Ovary (tissue), 9 donors: Measurements from ENCODE around the gene TLR8. TPM values are rescaled to one million over a fixed set of nuclear protein-coding genes. Genes with fewer than 3 reads are reported as not detected.

Experiments used
- DNase-seq, 5 donors: peaks; one replicate each; pipeline ENCODE4 v3.0.0-alpha.2; 2019 to 2020
- H3K27ac ChIP-seq, 2 donors: fragments of 200-600 bp; one replicate each; pipeline versions ENCODE4 v1.5.1 to v1.8.0; 2019 to 2022
- H3K27me3 ChIP-seq: fragments of 200-600 bp; one replicate; pipeline ENCODE4 v1.8.0; 2022
- H3K36me3 ChIP-seq: fragments of 200-600 bp; sonication (generic); one replicate; pipeline ENCODE4 v1.5.1; 2019
- H3K4me1 ChIP-seq: one replicate; pipeline ENCODE4 v1.8.1; 2013; ENCODE audit warnings: mild to moderate bottlenecking, moderate library complexity; ENCODE audit not compliant: insufficient read depth
- H3K4me3 ChIP-seq: fragments of 200-600 bp; sonication (generic); one replicate; pipeline ENCODE4 v1.5.1; 2017
- H3K9me3 ChIP-seq, 2 donors: fragments of 200-600 bp in 1 of 2; sonication (generic) in 1 of 2; one replicate each; pipeline versions ENCODE4 v1.5.1 to v1.8.1; 2013 to 2019; ENCODE audit warnings: mild to moderate bottlenecking in 1 of 2, moderate library complexity in 1 of 2
- CTCF ChIP-seq, 3 donors: fragments of 450-650 bp in 2 of 3; fragments of 200-600 bp in 1 of 3; IDR thresholded peaks; one replicate each; pipeline versions ENCODE4 v1.5.1 to v1.8.0; 2016 to 2022; ENCODE audit warnings: antibody characterized with exemption in 3 of 3, mild to moderate bottlenecking in 1 of 3
- EP300 ChIP-seq: sonication (generic); formaldehyde crosslinking; IDR thresholded peaks from one replicate; pipeline ENCODE4 v1.6.1; 2017; ENCODE audit warnings: antibody characterized with exemption
- POLR2A ChIP-seq: fragments of 450-650 bp; IDR thresholded peaks from one replicate; pipeline ENCODE4 v1.6.1; 2017; ENCODE audit warnings: antibody characterized with exemption, mild to moderate bottlenecking, moderate library complexity
- WGBS, 3 donors: extraction: QIAGEN DNeasy Blood & Tissue Kit in 1 of 3; methylation state at CpG; one replicate each; pipeline versions ENCODE4 v1.1.5 to v1.1.7; 2013 to 2017; 5-methylcytosine and 5-hydroxymethylcytosine counted together
- intact Hi-C, 4 donors: fragments of 100-400 bp; cut with DNase I; formaldehyde crosslinking; loops; one replicate each; pipeline versions ENCODE4 v1.11.0 to v1.15.1; 2022 to 2023
- polyA plus RNA-seq, 2 donors: library from polyadenylated mRNA; stranded (reverse); fragments of 200-250 nt in 1 of 2; fragments of 350-450 nt in 1 of 2; fragmentation: Illumina TruSeq in 1 of 2; extraction: RNeasy Lipid Tissue Mini Kit (QIAGEN cat#74804) in 1 of 2; gene quantifications; one replicate each; pipeline ENCODE4 v1.2.3, GENCODE V29; 2013 to 2014
- total RNA-seq, 7 donors: library from RNA; depleted of rRNA in 2 of 7; stranded (reverse); fragments of >200 nt in 2 of 7; fragmentation: NEBNext Ultra II Directional in 3 of 7; extraction: Animal tissue kit (Norgen Biotek cat#: 25700) in 3 of 7; gene quantifications; one replicate each; pipeline versions ENCODE4 v1.1.0 to v1.2.4, GENCODE V29; 2016 to 2023
- donor health status: DM: no; HTN: no; CAD: no; lungs with moderate emphysema.
- donor health status: DM: no; HTN: no; CAD: no.
- donor health status: Bipolar disorder and iron deficiency.
- donor health status: DM: yes; HTN: yes; CAD: no.
- donor health status: DM: no; HTN: no; CAD: no.
- donor health status: DM: yes; HTN: yes; CAD: no.

TLR8 gene
- total and polyA plus RNA-seq, 9 donors = 0.18 to 2.5 (median 0.30) TPM

DNA sequence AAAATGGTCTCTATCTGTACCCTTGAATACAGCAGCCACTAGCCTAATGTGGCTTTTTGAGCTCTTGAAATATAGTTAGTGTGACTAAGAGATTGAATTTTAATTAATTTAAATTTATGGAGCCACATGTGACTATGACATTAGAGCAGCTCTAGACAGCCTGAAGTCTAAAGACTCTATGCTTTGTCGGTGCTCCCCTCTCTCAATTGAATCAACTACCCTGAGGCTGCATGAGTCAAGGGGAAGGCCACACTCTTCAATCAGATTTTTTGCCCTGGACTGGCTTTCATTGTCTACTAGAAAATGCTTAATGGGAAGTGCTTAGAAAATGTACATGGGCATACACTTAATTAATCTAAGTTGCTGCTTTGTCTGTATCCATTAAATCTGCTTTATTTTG lies 27.9 kb upstream of the TLR8 start:
- Histone ChIP-seq H3K36me3 (no peaks in the 10 kb centered on the region), H3K4me3 (no peak overlapping the region), H3K9me3 (no peaks in the 10 kb centered on the region), H3K27me3 (no peaks in the 10 kb centered on the region), H3K27ac (no peak overlapping the region), H3K4me1 (no peaks in the 10 kb centered on the region)
- DNase-seq = no peak
- WGBS, 3 donors = 67 to 82% (median 81%) methylated on average over 1 of the region's 1 CpG
- TF ChIP-seq CTCF (IDR thresholded peaks at IDR 0.05) = no peak
- no peak for TF ChIP-seq EP300
- no peak for TF ChIP-seq POLR2A
- intact Hi-C loops = no loop called here

DNA sequence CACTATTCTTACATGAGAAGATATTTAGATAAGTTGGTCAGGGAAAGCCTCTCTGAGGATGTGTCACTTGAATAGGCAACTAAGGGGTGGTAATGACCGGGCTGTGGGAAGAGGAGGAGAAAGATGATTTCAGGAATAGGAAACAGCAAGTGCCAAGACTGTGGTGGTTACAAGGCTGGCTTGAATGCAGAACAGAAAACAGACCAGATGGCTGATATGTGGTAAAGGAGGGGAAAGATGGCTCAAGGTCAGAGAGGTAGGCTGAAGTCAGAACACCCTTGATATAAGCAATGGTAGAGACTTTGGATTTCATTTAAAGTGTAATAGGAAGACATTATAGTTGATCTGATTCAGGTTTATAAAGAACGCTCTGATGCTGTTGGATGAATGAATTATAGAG lies 24.5 kb upstream of the TLR8 start:
- whole genome bisulfite sequencing, 3 donors = 74 to 85% (median 81%) methylated on average over 2 of the region's 2 CpGs
- TF ChIP-seq EP300 (no peak), POLR2A (no peak), CTCF (IDR thresholded peaks at IDR 0.05) (no peak)
- H3K4me1 ChIP-seq = no peaks in the 10 kb centered on the region
- no peak for DNase-seq
- no peak overlapping the region for H3K4me3 ChIP-seq
- no peak overlapping the region for H3K27ac ChIP-seq
- no peaks in the 10 kb centered on the region for H3K27me3 ChIP-seq
- intact Hi-C loops = no loop called here
- no peaks in the 10 kb centered on the region for H3K9me3 ChIP-seq
- no peaks in the 10 kb centered on the region for H3K36me3 ChIP-seq

DNA sequence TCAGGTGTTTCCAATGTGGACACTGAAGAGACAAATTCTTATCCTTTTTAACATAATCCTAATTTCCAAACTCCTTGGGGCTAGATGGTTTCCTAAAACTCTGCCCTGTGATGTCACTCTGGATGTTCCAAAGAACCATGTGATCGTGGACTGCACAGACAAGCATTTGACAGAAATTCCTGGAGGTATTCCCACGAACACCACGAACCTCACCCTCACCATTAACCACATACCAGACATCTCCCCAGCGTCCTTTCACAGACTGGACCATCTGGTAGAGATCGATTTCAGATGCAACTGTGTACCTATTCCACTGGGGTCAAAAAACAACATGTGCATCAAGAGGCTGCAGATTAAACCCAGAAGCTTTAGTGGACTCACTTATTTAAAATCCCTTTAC lies 20.9 kb upstream of the TLR8 start:
- H3K4me1 ChIP-seq = no peaks in the 10 kb centered on the region
- H3K27me3 ChIP-seq = no peaks in the 10 kb centered on the region
- intact Hi-C loops = no loop called here
- H3K27ac ChIP-seq = no peak overlapping the region
- no peak for DNase-seq
- H3K9me3 ChIP-seq = no peaks in the 10 kb centered on the region
- H3K36me3 ChIP-seq = no peaks in the 10 kb centered on the region
- WGBS, 3 donors = 55 to 68% (median 62%) methylated on average over 5 of the region's 5 CpGs
- no peak overlapping the region for H3K4me3 ChIP-seq
- TF ChIP-seq CTCF (IDR thresholded peaks at IDR 0.05) = no peak
- no peak for TF ChIP-seq EP300

DNA sequence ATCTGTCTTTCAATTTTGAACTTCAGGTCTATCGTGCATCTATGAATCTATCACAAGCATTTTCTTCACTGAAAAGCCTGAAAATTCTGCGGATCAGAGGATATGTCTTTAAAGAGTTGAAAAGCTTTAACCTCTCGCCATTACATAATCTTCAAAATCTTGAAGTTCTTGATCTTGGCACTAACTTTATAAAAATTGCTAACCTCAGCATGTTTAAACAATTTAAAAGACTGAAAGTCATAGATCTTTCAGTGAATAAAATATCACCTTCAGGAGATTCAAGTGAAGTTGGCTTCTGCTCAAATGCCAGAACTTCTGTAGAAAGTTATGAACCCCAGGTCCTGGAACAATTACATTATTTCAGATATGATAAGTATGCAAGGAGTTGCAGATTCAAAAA lies 19.9 kb upstream of the TLR8 start:
- 85 to 92% (median 85%) methylated on average over 3 of the region's 3 CpGs for WGBS, 3 donors
- no peak for TF ChIP-seq CTCF (IDR thresholded peaks at IDR 0.05)
- TF ChIP-seq POLR2A = no peak
- no peak for TF ChIP-seq EP300
- Histone ChIP-seq H3K27me3 (no peaks in the 10 kb centered on the region), H3K27ac (no peak overlapping the region), H3K36me3 (no peaks in the 10 kb centered on the region), H3K4me1 (no peaks in the 10 kb centered on the region), H3K4me3 (no peak overlapping the region), H3K9me3 (no peaks in the 10 kb centered on the region)
- no peak for DNase-seq
- intact Hi-C loops = no loop called here

DNA sequence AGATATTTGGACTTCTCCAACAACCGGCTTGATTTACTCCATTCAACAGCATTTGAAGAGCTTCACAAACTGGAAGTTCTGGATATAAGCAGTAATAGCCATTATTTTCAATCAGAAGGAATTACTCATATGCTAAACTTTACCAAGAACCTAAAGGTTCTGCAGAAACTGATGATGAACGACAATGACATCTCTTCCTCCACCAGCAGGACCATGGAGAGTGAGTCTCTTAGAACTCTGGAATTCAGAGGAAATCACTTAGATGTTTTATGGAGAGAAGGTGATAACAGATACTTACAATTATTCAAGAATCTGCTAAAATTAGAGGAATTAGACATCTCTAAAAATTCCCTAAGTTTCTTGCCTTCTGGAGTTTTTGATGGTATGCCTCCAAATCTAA lies 19.3 kb upstream of the TLR8 start:
- Histone ChIP-seq H3K36me3 (no peaks in the 10 kb centered on the region), H3K27ac (no peak overlapping the region), H3K9me3 (no peaks in the 10 kb centered on the region), H3K4me3 (no peak overlapping the region), H3K4me1 (no peaks in the 10 kb centered on the region), H3K27me3 (no peaks in the 10 kb centered on the region)
- WGBS, 3 donors = 70 to 78% (median 78%) methylated on average over 2 of the region's 2 CpGs
- no peak for DNase-seq
- intact Hi-C loops = no loop called here
- TF ChIP-seq POLR2A = no peak
- no peak for TF ChIP-seq EP300
- TF ChIP-seq CTCF (IDR thresholded peaks at IDR 0.05) = no peak
